Measurements from ENCODE around the gene TLR7. TPM values are rescaled to one million over a fixed set of nuclear protein-coding genes. Genes with fewer than 3 reads are reported as not detected.
A peak's percentile ranks its signal among the peaks of the same experiment; 100 is the strongest.

TLR7 gene
- total RNA-seq, 4 donors from 2014 or later, result 0.30 to 1.2 (median 0.64) TPM

GRCh38 chrX:12825801-12826200 is 41.1 kb upstream of the TLR7 start:
- TF ChIP-seq POLR2A (IDR thresholded peaks at IDR 0.05), result no peak
- TF ChIP-seq CTCF (IDR thresholded peaks at IDR 0.05), result no peak
- no peak for TF ChIP-seq EP300 (IDR thresholded peaks at IDR 0.05)
- WGBS, 2 donors, result 67 to 81% methylated on average over 8 of the region's 8 CpGs
- no peaks in the 10 kb centered on the region for H3K9me3 ChIP-seq
- peaks cover 0 to 14% (median 0%) of the 10 kb centered on the region in 3 donors for H3K36me3 ChIP-seq
- H3K27ac ChIP-seq, result no peak overlapping the region
- H3K4me1 ChIP-seq, result no peaks in the 10 kb centered on the region
- H3K27me3 ChIP-seq, result no peaks in the 10 kb centered on the region
- no peak for DNase-seq (ENCODE audit: low spot score in 2 of 2)
- no peak overlapping the region for H3K4me3 ChIP-seq

- Histone ChIP-seq H3K4me3 (no peak overlapping the region), H3K27me3 (no peaks in the 10 kb centered on the region), H3K27ac (no peak overlapping the region), H3K36me3 (no peaks in the 10 kb centered on the region), H3K4me1 (no peaks in the 10 kb centered on the region), H3K9me3 (no peaks in the 10 kb centered on the region)
- no peak for DNase-seq (ENCODE audit: low spot score in 2 of 2)
- TF ChIP-seq POLR2A (IDR thresholded peaks at IDR 0.05) (no peak), EP300 (IDR thresholded peaks at IDR 0.05) (no peak), CTCF (IDR thresholded peaks at IDR 0.05) (no peak)
- WGBS, 2 donors, result 71 to 93% methylated on average over 2 of the region's 2 CpGs
Observed at GRCh38 chrX:12843061-12843667, 23.7 kb upstream of the TLR7 start.

- Histone ChIP-seq H3K9me3 (no peaks in the 10 kb centered on the region), H3K4me3 (no peak overlapping the region), H3K27ac (no peak overlapping the region), H3K4me1 (no peaks in the 10 kb centered on the region), H3K27me3 (no peaks in the 10 kb centered on the region), H3K36me3 (no peaks in the 10 kb centered on the region)
- TF ChIP-seq EP300 (IDR thresholded peaks at IDR 0.05), result no peak
- 22 to 41% methylated on average over 6 of the region's 6 CpGs for WGBS, 2 donors
- no peak for DNase-seq (ENCODE audit: low spot score in 2 of 2)
Observed at GRCh38 chrX:12843668-12844279, 23.1 kb upstream of the TLR7 start.

GRCh38 chrX:12844319-12844718 is 22.6 kb upstream of the TLR7 start:
- Histone ChIP-seq H3K9me3 (no peaks in the 10 kb centered on the region), H3K4me1 (no peaks in the 10 kb centered on the region), H3K36me3 (no peaks in the 10 kb centered on the region), H3K4me3 (no peak overlapping the region), H3K27me3 (no peaks in the 10 kb centered on the region), H3K27ac (no peak overlapping the region)
- no peak for DNase-seq (ENCODE audit: low spot score in 2 of 2)
- TF ChIP-seq POLR2A (IDR thresholded peaks at IDR 0.05), result no peak
- TF ChIP-seq EP300 (IDR thresholded peaks at IDR 0.05), result no peak
- TF ChIP-seq CTCF (IDR thresholded peaks at IDR 0.05), result no peak
- 68 to 70% methylated on average over 3 of the region's 3 CpGs for WGBS, 2 donors

GRCh38 chrX:12865359-12865758 is 1.5 kb upstream of the TLR7 start:
- Histone ChIP-seq H3K4me1 (no peaks in the 10 kb centered on the region), H3K9me3 (peaks cover 0 to 5% (median 0%) of the 10 kb centered on the region in 4 donors), H3K27ac (no peak overlapping the region), H3K4me3 (no peak overlapping the region), H3K27me3 (no peaks in the 10 kb centered on the region), H3K36me3 (no peaks in the 10 kb centered on the region)
- 65 to 67% methylated on average over 7 of the region's 7 CpGs for WGBS, 2 donors
- no peak for DNase-seq (ENCODE audit: low spot score in 2 of 2)
- TF ChIP-seq CTCF (IDR thresholded peaks at IDR 0.05), result no peak
- TF ChIP-seq POLR2A (IDR thresholded peaks at IDR 0.05), result no peak
- TF ChIP-seq EP300 (IDR thresholded peaks at IDR 0.05), result peak in 1 of 2 donors; percentile 35

All from tibial nerve (tissue), 4 donors.